ENCODE results near the gene KCNT1. TPM values are rescaled to one million over a fixed set of nuclear protein-coding genes. Genes with fewer than 3 reads are reported as not detected.
A peak's percentile ranks its signal among the peaks of the same experiment; 100 is the strongest.

The KCNT1 gene
- total RNA-seq, 1 donor from 2014 or later, result not detected

DNA sequence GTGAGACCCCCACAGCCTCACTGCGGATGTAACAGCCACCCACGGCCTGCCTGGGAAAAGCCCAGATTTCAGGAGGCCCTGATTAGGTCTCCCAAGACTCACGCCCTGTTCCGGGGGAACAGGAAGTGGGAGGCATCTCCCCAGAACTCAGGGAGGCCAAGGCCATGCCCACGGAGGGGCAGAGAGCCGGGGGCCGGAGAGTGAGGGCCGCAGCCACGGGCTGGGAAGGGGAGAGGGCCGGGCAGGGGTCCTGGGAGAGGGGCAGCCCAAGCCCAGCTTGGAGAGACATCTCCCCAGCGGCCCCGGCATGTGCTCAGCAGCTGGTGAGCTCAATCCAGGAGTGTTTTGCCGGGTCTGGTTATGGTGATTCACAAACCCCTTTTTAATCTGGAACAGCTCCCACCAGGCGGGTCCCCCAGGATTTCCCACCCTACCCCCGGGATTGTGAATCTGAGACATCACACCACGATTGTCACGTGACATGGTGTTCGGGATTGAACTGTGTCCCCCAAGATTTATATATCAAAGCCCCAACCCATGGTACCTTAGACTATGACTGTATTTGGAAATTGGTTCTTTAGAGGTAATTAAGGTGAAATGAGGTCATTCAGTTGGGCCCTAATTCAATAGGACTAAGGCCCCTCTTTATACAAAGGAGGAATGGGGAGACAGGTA lies 26.6 kb downstream of the KCNT1 start:
- no peaks in the 10 kb centered on the region for H3K27me3 ChIP-seq (ENCODE audit: control insufficient read depth, insufficient read depth, low read length)
- H3K4me3 ChIP-seq (ENCODE audit: low read depth, low read length), result no peak overlapping the region
- no peak for FAIRE-seq
- H3K36me3 ChIP-seq (ENCODE audit: control insufficient read depth, insufficient read depth, low read length), result no peaks in the 10 kb centered on the region
- no peak for DNase-seq (ENCODE audit: low read depth)
- TF ChIP-seq, protein P1, sequence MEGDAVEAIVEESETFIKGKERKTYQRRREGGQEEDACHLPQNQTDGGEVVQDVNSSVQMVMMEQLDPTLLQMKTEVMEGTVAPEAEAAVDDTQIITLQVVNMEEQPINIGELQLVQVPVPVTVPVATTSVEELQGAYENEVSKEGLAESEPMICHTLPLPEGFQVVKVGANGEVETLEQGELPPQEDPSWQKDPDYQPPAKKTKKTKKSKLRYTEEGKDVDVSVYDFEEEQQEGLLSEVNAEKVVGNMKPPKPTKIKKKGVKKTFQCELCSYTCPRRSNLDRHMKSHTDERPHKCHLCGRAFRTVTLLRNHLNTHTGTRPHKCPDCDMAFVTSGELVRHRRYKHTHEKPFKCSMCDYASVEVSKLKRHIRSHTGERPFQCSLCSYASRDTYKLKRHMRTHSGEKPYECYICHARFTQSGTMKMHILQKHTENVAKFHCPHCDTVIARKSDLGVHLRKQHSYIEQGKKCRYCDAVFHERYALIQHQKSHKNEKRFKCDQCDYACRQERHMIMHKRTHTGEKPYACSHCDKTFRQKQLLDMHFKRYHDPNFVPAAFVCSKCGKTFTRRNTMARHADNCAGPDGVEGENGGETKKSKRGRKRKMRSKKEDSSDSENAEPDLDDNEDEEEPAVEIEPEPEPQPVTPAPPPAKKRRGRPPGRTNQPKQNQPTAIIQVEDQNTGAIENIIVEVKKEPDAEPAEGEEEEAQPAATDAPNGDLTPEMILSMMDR (IDR thresholded peaks at IDR 0.05; ENCODE audit: insufficient read depth, low read length, severe bottlenecking), result no peak

DNA sequence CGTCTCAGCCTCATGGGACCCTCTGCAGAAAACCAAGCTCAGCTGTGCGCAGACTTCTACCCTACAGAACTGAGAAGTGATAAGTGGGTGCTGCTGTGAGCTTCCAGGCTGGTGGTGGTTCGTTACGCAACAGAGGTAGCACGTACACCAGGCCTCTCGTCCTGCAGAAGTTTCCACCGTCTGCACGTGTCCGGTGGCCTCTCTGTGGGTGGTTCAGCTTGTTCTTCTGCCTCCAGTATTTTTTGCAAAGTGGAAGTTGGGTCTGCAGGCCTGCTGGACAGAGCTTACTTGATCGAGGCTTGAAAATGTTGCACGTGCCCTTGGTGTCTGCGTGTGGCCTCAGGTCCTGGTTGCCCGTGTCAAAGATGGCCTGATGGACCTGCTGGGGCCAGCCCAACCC lies 27.5 kb downstream of the KCNT1 start:
- FAIRE-seq, result peak; percentile 36
- TF ChIP-seq, protein P1 (IDR thresholded peaks at IDR 0.05; ENCODE audit: insufficient read depth, low read length, severe bottlenecking), result no peak
- no peak for DNase-seq (ENCODE audit: low read depth)
- no peaks in the 10 kb centered on the region for H3K27me3 ChIP-seq (ENCODE audit: control insufficient read depth, insufficient read depth, low read length)
- no peaks in the 10 kb centered on the region for H3K36me3 ChIP-seq (ENCODE audit: control insufficient read depth, insufficient read depth, low read length)
- H3K4me3 ChIP-seq (ENCODE audit: low read depth, low read length), result no peak overlapping the region

DNA sequence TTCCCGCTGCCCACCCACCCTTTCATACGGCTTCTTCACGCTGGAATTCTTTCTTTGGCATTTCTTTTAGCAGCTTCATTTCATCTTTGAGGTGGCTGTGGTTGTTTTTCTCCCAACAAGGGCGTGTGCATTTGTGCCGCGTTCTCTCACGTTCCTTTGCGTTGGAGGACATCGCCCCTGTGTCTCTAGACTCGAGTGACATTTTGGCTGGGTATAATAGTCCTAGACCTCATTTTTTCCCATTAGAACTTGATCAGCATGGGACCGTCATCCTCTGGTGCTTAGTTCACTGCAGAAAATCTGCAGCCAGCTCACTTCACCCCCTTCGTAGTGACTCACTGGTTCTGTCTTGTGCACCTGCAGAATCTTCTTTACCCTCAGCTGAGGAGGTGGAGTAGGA lies 29.5 kb downstream of the KCNT1 start:
- DNase-seq (ENCODE audit: low read depth) (no peak), FAIRE-seq (no peak)
- no peak overlapping the region for H3K4me3 ChIP-seq (ENCODE audit: low read depth, low read length)
- no peaks in the 10 kb centered on the region for H3K36me3 ChIP-seq (ENCODE audit: control insufficient read depth, insufficient read depth, low read length)
- H3K27me3 ChIP-seq (ENCODE audit: control insufficient read depth, insufficient read depth, low read length), result no peaks in the 10 kb centered on the region
- TF ChIP-seq, protein P1 (IDR thresholded peaks at IDR 0.05; ENCODE audit: insufficient read depth, low read length, severe bottlenecking), result no peak

DNA sequence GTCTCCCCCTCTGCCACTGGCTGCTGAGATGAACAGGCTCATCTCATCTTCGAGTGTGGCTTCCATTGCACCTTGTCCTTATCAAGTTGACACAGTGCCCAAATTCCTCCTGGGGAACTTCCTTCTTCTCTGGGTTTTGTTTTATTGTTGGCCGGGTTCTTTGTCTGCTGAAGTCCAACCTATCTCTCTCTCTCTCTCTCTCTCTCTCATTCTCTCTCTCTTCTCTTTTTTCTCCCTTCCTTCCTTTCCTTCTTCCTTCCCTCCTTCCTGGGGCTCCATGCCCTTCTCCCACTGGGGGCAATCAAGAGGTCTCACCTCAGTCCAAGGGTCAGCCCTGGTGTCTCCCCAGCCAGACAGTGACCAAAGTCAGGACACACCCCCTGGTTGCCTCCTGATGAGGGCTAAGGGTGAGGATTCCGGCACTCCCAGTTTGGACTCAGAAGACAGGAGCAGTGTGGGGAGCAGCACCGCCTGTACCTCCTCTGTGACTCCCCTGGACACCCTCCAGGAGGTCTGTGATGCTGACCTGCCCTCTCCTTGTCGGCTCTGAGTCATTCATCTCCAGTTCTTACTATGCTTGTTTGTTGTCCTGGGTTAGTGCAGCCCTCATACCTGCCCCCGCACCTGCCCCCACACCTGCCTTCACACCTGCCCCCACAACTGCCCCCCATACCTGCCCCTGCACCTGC lies 30.7 kb downstream of the KCNT1 start:
- H3K27me3 ChIP-seq (ENCODE audit: control insufficient read depth, insufficient read depth, low read length), result no peaks in the 10 kb centered on the region
- no peak for DNase-seq (ENCODE audit: low read depth)
- H3K4me3 ChIP-seq (ENCODE audit: low read depth, low read length), result no peak overlapping the region
- no peak for FAIRE-seq
- TF ChIP-seq, protein P1 (IDR thresholded peaks at IDR 0.05; ENCODE audit: insufficient read depth, low read length, severe bottlenecking), result no peak
- no peaks in the 10 kb centered on the region for H3K36me3 ChIP-seq (ENCODE audit: control insufficient read depth, insufficient read depth, low read length)

DNA sequence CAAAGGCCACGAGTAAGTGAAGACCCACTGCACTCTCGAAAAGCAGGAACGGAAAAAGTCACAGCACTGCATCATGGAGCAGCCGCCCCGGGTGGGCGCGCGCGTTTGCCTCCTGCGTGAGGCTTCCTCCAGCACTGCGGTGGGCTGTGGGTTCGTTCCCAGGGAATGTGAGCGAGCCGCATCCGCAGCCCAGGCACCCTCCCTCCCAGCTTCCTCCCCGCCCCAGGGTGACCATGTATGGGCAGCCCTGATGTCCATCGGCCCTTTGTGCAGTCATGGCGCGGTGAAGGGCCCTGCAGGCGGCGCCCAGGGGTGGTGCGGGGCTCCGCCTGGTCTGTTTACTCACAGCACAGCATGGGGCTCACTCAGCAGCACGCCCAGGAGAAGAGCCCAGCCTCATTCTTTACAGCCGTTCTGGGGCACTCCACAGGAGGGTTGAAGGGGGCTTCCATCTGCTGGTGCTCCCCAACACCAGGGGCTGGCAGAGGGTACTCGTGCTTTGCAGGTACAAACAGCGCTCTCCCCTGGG lies 32.7 kb downstream of the KCNT1 start:
- DNase-seq (ENCODE audit: low read depth) (no peak), FAIRE-seq (no peak)
- Histone ChIP-seq H3K27me3 (ENCODE audit: control insufficient read depth, insufficient read depth, low read length) (no peaks in the 10 kb centered on the region), H3K4me3 (ENCODE audit: low read depth, low read length) (no peak overlapping the region), H3K36me3 (ENCODE audit: control insufficient read depth, insufficient read depth, low read length) (no peaks in the 10 kb centered on the region)
- TF ChIP-seq, protein P1 (IDR thresholded peaks at IDR 0.05; ENCODE audit: insufficient read depth, low read length, severe bottlenecking), result no peak

All from bronchial epithelial cell (primary cell).